ENCODE data around the gene SULT1C3. TPM values are rescaled to one million over a fixed set of nuclear protein-coding genes. Genes with fewer than 3 reads are reported as not detected.

The SULT1C3 gene
- total and polyA plus RNA-seq, 2 donors (not counting 1 experiment from before 2014, with no cell fraction given), result not detected

DNA sequence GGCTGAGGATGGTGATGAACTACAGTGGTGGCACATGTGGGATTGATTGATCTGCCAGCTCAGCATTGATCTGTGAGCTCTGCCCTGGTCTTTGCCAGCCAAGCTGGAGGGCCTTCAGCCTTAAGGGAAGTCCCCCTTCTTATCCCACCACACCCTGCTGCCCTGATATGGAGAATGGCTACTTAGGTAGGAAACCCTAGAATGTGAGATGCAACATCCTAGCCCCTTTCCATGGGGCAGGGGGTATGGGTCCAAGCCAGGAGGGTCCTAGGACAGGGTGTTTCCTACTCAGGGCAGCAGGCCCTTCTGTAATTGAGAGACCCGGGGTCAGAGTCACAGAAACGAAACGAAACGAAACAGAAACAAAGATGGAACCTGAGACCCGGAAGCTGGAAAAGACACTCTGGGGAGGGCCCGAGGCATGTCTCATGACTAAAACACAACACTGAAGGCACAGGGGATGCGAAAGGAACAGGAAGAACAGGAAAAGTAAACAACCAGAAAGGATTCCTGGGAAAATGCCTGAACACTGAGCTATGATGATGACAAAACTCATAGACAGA, 32.0 kb downstream of the SULT1C3 start:
- no peaks in the 10 kb centered on the region for H3K9me3 ChIP-seq (ENCODE audit: control extremely low read depth in 1 of 3, control insufficient read depth in 2 of 3, insufficient read depth in 1 of 3, low read length in 2 of 3)
- H3K4me2 ChIP-seq (replicated peaks; ENCODE audit: low read depth, low read length, poor library complexity, severe bottlenecking), result no peak overlapping the region
- no peak overlapping the region for H2AFZ ChIP-seq (ENCODE audit: insufficient read depth, low read depth, low read length, poor library complexity, severe bottlenecking)
- CTCF ChIA-PET, result interaction anchor here (0.6 to 1.1 kb wide), 2 partner anchors 11 to 91 kb away, joined by 3 read pairs; no protein-coding TSS in a partner anchor
- H3K4me3 ChIP-seq (ENCODE audit: control extremely low read depth in 1 of 5, extremely low read depth in 1 of 5, insufficient read depth in 1 of 5, low read depth in 2 of 5, low read length in 4 of 5), result no peak overlapping the region
- intact Hi-C loops (cut with micrococcal nuclease), result no loop called here
- H3K9me3 Mint-ChIP-seq (ENCODE audit: insufficient read depth), result no peaks in the 10 kb centered on the region
- peaks cover 0 to 3% (median 0%) of the 10 kb centered on the region in 4 experiments for H3K27me3 ChIP-seq (replicated peaks in 1 of 4; ENCODE audit: control extremely low read depth in 1 of 4, control insufficient read depth in 3 of 4, insufficient read depth in 4 of 4, low read length in 3 of 4)
- no peak overlapping the region for H3K9ac ChIP-seq (ENCODE audit: low read length)
- H3K36me3 ChIP-seq (replicated peaks in 1 of 2; ENCODE audit: control extremely low read depth in 1 of 2, control insufficient read depth in 1 of 2, extremely low read depth in 1 of 2, insufficient read depth in 2 of 2, low read length in 1 of 2), result no peaks in the 10 kb centered on the region
- 85% methylated on average over 7 of the region's 7 CpGs for WGBS (ENCODE audit: insufficient coverage)
- H3K4me1 ChIP-seq (ENCODE audit: control insufficient read depth in 2 of 2, insufficient read depth in 2 of 2, low read length in 2 of 2), result no peaks in the 10 kb centered on the region
- peaks cover 8% of the 10 kb centered on the region for H3K27me3 Mint-ChIP-seq
- no peak overlapping the region for H3K4me3 Mint-ChIP-seq
- ATAC-seq (ENCODE audit: low read depth), result no peak
- H3K27ac Mint-ChIP-seq, result no peak overlapping the region
- POLR2A ChIA-PET, result no interaction called here
- no peaks in the 10 kb centered on the region for H3K79me2 ChIP-seq (ENCODE audit: control insufficient read depth, insufficient read depth, low read length)
- H4K20me1 ChIP-seq (ENCODE audit: control insufficient read depth, insufficient read depth, low read length, poor library complexity, severe bottlenecking), result no peaks in the 10 kb centered on the region
- no peak for DNase-seq
- TF ChIP-seq, protein P1, sequence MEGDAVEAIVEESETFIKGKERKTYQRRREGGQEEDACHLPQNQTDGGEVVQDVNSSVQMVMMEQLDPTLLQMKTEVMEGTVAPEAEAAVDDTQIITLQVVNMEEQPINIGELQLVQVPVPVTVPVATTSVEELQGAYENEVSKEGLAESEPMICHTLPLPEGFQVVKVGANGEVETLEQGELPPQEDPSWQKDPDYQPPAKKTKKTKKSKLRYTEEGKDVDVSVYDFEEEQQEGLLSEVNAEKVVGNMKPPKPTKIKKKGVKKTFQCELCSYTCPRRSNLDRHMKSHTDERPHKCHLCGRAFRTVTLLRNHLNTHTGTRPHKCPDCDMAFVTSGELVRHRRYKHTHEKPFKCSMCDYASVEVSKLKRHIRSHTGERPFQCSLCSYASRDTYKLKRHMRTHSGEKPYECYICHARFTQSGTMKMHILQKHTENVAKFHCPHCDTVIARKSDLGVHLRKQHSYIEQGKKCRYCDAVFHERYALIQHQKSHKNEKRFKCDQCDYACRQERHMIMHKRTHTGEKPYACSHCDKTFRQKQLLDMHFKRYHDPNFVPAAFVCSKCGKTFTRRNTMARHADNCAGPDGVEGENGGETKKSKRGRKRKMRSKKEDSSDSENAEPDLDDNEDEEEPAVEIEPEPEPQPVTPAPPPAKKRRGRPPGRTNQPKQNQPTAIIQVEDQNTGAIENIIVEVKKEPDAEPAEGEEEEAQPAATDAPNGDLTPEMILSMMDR (IDR thresholded peaks at IDR 0.05), result no peak
- TF ChIP-seq EZH2 (IDR thresholded peaks at IDR 0.05; ENCODE audit: borderline replicate concordance, insufficient read depth, low read depth, low read length, poor library complexity, severe bottlenecking), result no peak
- no peak overlapping the region for H3K27ac ChIP-seq (ENCODE audit: low read length in 2 of 2)
- H3K4me1 Mint-ChIP-seq, result no peaks in the 10 kb centered on the region

DNA sequence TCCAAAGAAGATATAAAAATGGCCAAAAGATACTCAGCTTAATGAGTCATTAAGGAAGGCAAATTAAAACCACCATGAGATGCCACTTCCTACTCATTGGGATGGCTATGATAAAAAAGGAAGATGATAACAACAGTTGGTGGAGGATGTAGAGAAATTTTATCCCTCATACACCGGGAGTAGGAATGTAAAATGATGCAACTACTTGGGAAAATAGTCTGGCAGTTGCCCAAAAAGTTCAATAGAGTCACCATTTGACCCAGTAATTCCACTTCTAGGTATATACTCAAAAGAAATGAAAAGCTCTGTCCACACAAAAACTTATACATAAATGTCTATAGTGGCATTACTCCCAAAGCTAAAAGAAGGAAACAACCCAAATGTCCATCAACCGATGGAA, 38.9 kb downstream of the SULT1C3 start:
- Histone ChIP-seq H3K27me3 (replicated peaks in 1 of 4; ENCODE audit: control extremely low read depth in 1 of 4, control insufficient read depth in 3 of 4, insufficient read depth in 4 of 4, low read length in 3 of 4) (no peaks in the 10 kb centered on the region), H3K36me3 (replicated peaks in 1 of 2; ENCODE audit: control extremely low read depth in 1 of 2, control insufficient read depth in 1 of 2, extremely low read depth in 1 of 2, insufficient read depth in 2 of 2, low read length in 1 of 2) (no peaks in the 10 kb centered on the region), H4K20me1 (ENCODE audit: control insufficient read depth, insufficient read depth, low read length, poor library complexity, severe bottlenecking) (no peaks in the 10 kb centered on the region), H2AFZ (ENCODE audit: insufficient read depth, low read depth, low read length, poor library complexity, severe bottlenecking) (no peak overlapping the region), H3K79me2 (ENCODE audit: control insufficient read depth, insufficient read depth, low read length) (no peaks in the 10 kb centered on the region), H3K27ac (ENCODE audit: low read length in 2 of 2) (no peak overlapping the region), H3K4me3 (ENCODE audit: control extremely low read depth in 1 of 5, extremely low read depth in 1 of 5, insufficient read depth in 1 of 5, low read depth in 2 of 5, low read length in 4 of 5) (no peak overlapping the region), H3K4me2 (replicated peaks; ENCODE audit: low read depth, low read length, poor library complexity, severe bottlenecking) (no peak overlapping the region), H3K9ac (ENCODE audit: low read length) (no peak overlapping the region), H3K9me3 (ENCODE audit: control extremely low read depth in 1 of 3, control insufficient read depth in 2 of 3, insufficient read depth in 1 of 3, low read length in 2 of 3) (no peaks in the 10 kb centered on the region), H3K4me1 (ENCODE audit: control insufficient read depth in 2 of 2, insufficient read depth in 2 of 2, low read length in 2 of 2) (no peaks in the 10 kb centered on the region)
- DNase-seq, result no peak
- no peak overlapping the region for H3K27ac Mint-ChIP-seq
- intact Hi-C loops (cut with micrococcal nuclease), result no loop called here
- peaks cover 5% of the 10 kb centered on the region for H3K9me3 Mint-ChIP-seq (ENCODE audit: insufficient read depth)
- H3K4me1 Mint-ChIP-seq, result no peaks in the 10 kb centered on the region
- ATAC-seq (ENCODE audit: low read depth), result no peak
- H3K4me3 Mint-ChIP-seq, result no peak overlapping the region
- CTCF ChIA-PET, result no interaction called here
- POLR2A ChIA-PET, result no interaction called here
- WGBS (ENCODE audit: insufficient coverage), result no CpG with 5 or more reads among the region's 2 CpGs
- TF ChIP-seq, protein P1 (IDR thresholded peaks at IDR 0.05), result no peak
- no peak for TF ChIP-seq EZH2 (IDR thresholded peaks at IDR 0.05; ENCODE audit: borderline replicate concordance, insufficient read depth, low read depth, low read length, poor library complexity, severe bottlenecking)
- peaks cover 6% of the 10 kb centered on the region for H3K27me3 Mint-ChIP-seq
